Mesodermal cell (in vitro differentiated cells): ENCODE data around the gene SRM.
A peak's percentile ranks its signal among the peaks of the same experiment; 100 is the strongest.

Source experiments
- H3K27ac ChIP-seq: 2 replicates; pipeline ENCODE4 v1.7.0; 2013; ENCODE audit warnings: mild to moderate bottlenecking, low read depth, low read length, moderate library complexity; ENCODE audit not compliant: severe bottlenecking
- H3K36me3 ChIP-seq: 2 replicates; pipeline ENCODE4 v1.7.1; 2013; ENCODE audit warnings: mild to moderate bottlenecking, low read length, moderate library complexity; ENCODE audit not compliant: control insufficient read depth, insufficient read depth
- H3K4me1 ChIP-seq: one replicate; pipeline ENCODE4 v1.7.1; 2013; ENCODE audit warnings: mild to moderate bottlenecking, low read length; ENCODE audit not compliant: insufficient read depth, control insufficient read depth, poor library complexity, severe bottlenecking
- H3K4me3 ChIP-seq: 2 replicates; pipeline ENCODE4 v1.7.0; 2013; ENCODE audit warnings: low read length, control low read depth, mild to moderate bottlenecking; ENCODE audit not compliant: insufficient read depth, poor library complexity, severe bottlenecking; ENCODE audit errors: extremely low read depth
- H3K9me3 ChIP-seq: 2 replicates; pipeline ENCODE4 v1.7.1; 2013; ENCODE audit warnings: mild to moderate bottlenecking, low read length, moderate library complexity; ENCODE audit not compliant: control insufficient read depth
- WGBS, 2 experiments: methylation state at CpG; one replicate each; pipeline ENCODE4 v1.1.5; 2013; ENCODE audit warnings: missing lambda C conversion rate in 2 of 2; ENCODE audit not compliant: insufficient coverage in 2 of 2; 5-methylcytosine and 5-hydroxymethylcytosine counted together

SRM gene

DNA sequence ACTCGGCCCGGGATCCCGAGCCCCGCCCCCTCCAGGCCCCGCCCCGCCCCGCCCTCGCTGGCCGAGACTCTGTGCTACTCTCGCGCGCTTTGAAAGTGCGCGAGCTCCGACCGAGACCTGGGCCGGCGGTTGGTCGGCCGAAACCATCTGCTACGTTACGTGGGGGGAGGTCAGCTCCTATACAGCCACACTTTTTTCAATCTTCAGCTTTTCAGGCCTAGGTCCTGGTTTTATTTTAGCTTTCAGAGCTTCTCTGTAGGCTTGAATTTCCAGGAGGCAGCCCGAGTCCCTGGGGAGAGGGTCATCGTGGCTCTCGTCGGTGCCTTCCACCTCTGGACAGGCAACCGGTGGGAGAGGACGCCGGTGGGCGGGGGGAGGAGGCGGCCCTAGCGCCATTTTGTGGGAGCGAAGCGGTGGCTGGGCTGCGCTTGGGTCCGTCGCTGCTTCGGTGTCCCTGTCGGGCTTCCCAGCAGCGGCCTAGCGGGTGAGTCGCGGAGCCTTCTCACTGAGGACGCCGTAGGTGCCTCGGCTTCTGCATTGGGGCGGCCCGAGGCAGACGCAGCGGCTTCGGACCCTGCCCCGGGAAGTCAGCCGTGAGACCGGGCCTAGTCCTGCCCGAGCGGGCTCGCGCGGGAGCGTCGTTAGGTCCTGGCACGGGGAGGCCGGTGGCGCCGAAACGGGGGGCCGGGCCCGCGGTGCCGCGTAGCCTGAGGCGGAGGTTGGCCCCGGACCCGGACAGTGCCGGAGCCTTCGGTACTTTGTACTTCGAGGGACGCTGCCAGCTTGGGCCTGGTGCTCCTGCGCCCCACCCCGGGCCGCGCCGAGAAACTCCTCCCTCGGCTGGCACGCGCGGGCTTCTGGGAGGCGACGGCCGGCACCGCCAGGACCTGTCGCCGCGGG is 47.3 kb downstream of the SRM start, which contains the start of gene TARDBP:
Gene TARDBP, plus strand, starts transcription at position 395 of the 900 bp plus-strand sequence. CDS start 1,074 bp downstream, outside the sequence.
- peak within 1 kb of the TSS; percentile 100 for H3K27ac ChIP-seq
- 0% methylated on average over 66 to 74 of the region's 94 CpGs for WGBS, 2 experiments
- H3K4me1 ChIP-seq = peaks cover 3% of the 10 kb centered on the region
- H3K9me3 ChIP-seq = no peaks in the 10 kb centered on the region
- peaks cover 44% of the 10 kb centered on the region for H3K36me3 ChIP-seq
- H3K4me3 ChIP-seq = peak within 1 kb of the TSS; percentile 92
